PFSK-1 (cell line): Measurements from ENCODE around the gene KITLG.

ENCODE experiments used
- FOXP2 ChIP-seq: optimal IDR thresholded peaks from 2 replicates; pipeline ENCODE3; 2011; ENCODE audit warnings: borderline replicate concordance, control low read depth, inconsistent platforms; ENCODE audit not compliant: insufficient read depth; ENCODE audit errors: extremely low read length, extremely low read depth
- POLR2AphosphoS5 ChIP-seq: IDR thresholded peaks from 2 replicates; pipeline ENCODE4 v1.6.1; 2012; ENCODE audit warnings: low read depth, mild to moderate bottlenecking, control low read depth, low read length, moderate library complexity
- REST ChIP-seq, 2 experiments: IDR thresholded peaks; 2 replicates each; pipeline versions ENCODE4 v1.6.1 to v1.8.0; 2011 to 2012; ENCODE audit warnings: low read depth in 2 of 2, low read length in 2 of 2, control low read depth in 1 of 2, inconsistent platforms in 1 of 2, mild to moderate bottlenecking in 1 of 2, moderate library complexity in 1 of 2; ENCODE audit not compliant: insufficient read depth in 1 of 2
- SIN3A ChIP-seq: IDR thresholded peaks from 2 replicates; pipeline ENCODE4 v1.6.1; 2012; ENCODE audit warnings: mild to moderate bottlenecking, low read length, moderate library complexity, borderline replicate concordance; ENCODE audit not compliant: insufficient read depth
- TAF1 ChIP-seq: IDR thresholded peaks from 2 replicates; pipeline ENCODE4 v1.6.1; 2012; ENCODE audit warnings: low read length, control low read depth, borderline replicate concordance; ENCODE audit not compliant: insufficient read depth

Gene KITLG

GRCh38 chr12:88493636-88494035 lies 86.6 kb downstream of the KITLG start:
- no peak for TF ChIP-seq POLR2AphosphoS5
- no peak for TF ChIP-seq FOXP2
- no peak for TF ChIP-seq SIN3A
- TF ChIP-seq REST (IDR thresholded peaks at IDR 0.05; ENCODE audit: insufficient read depth in 1 of 2, low read depth in 2 of 2, low read length in 2 of 2) = no peak
- TF ChIP-seq TAF1 = no peak

GRCh38 chr12:88490425-88490824 lies 89.8 kb downstream of the KITLG start:
- no peak for TF ChIP-seq TAF1
- no peak for TF ChIP-seq REST (IDR thresholded peaks at IDR 0.05; ENCODE audit: insufficient read depth in 1 of 2, low read depth in 2 of 2, low read length in 2 of 2)
- no peak for TF ChIP-seq POLR2AphosphoS5
- TF ChIP-seq FOXP2 = no peak
- no peak for TF ChIP-seq SIN3A

- no peak for TF ChIP-seq FOXP2
- TF ChIP-seq SIN3A = no peak
- TF ChIP-seq REST (IDR thresholded peaks at IDR 0.05; ENCODE audit: insufficient read depth in 1 of 2, low read depth in 2 of 2, low read length in 2 of 2) = no peak
- TF ChIP-seq TAF1 = no peak
- TF ChIP-seq POLR2AphosphoS5 = no peak
Observed at GRCh38 chr12:88472775-88473174, 107.5 kb downstream of the KITLG start.

- TF ChIP-seq FOXP2 (no peak), SIN3A (no peak), POLR2AphosphoS5 (no peak), REST (IDR thresholded peaks at IDR 0.05; ENCODE audit: insufficient read depth in 1 of 2, low read depth in 2 of 2, low read length in 2 of 2) (no peak), TAF1 (no peak)
Observed at GRCh38 chr12:88472248-88472647, 108.0 kb downstream of the KITLG start.

- no peak for TF ChIP-seq TAF1
Observed at GRCh38 chr12:88471331-88472045, 108.8 kb downstream of the KITLG start.
